ENCODE results near the gene CHMP2A. TPM values are rescaled to one million over a fixed set of nuclear protein-coding genes. Genes with fewer than 3 reads are reported as not detected.

CHMP2A gene
- total RNA-seq, 8 experiments from 2014 or later = 106 to 165 (median 138) TPM

- in situ Hi-C loops (cut with MboI; ENCODE audit: low pct_unique_long_range_greater_than_20kb in 2 of 9, low sequenced_read_pairs in 9 of 9, unreplicated experiment in 9 of 9) = no loop called here
- peak; percentile 47 to 68 (median 66) for ATAC-seq (replicated peaks in 6 of 8)
- Histone ChIP-seq H3K4me3 (peak overlapping the region; percentile 65 to 87 (median 83)), H3K4me1 (replicated peaks in 1 of 2) (peaks cover 12 to 14% of the 10 kb centered on the region in 2 donors), H3K27ac (peak overlapping the region; percentile 98 to 99)
- WGBS, 10 experiments = 0 to 3% (median 1%) methylated on average over 1 to 20 of the region's 66 CpGs; no CpG with 5 or more reads in 2 of the 10 experiments
Observed at GRCh38 chr19:58575183-58576041, 20.5 kb upstream of the CHMP2A start.

- H3K4me3 ChIP-seq = peak overlapping the region; percentile 32 to 86 (median 71)
- in situ Hi-C loops (cut with MboI; ENCODE audit: low pct_unique_long_range_greater_than_20kb in 2 of 9, low sequenced_read_pairs in 9 of 9, unreplicated experiment in 9 of 9) = no loop called here
- ATAC-seq (replicated peaks in 6 of 8) = no peak
- 0 to 33% (median 2%) methylated on average over 1 to 15 of the region's 20 CpGs for WGBS, 10 experiments
- peak overlapping the region; percentile 98 to 99 for H3K27ac ChIP-seq
- H3K4me1 ChIP-seq (replicated peaks in 1 of 2) = peaks cover 12 to 14% of the 10 kb centered on the region in 2 donors
Observed at GRCh38 chr19:58573658-58574164, 18.8 kb upstream of the CHMP2A start.

- peak within 1 kb of the TSS; percentile 98 to 99 for H3K27ac ChIP-seq
- in situ Hi-C loops (cut with MboI; ENCODE audit: low pct_unique_long_range_greater_than_20kb in 2 of 9, low sequenced_read_pairs in 9 of 9, unreplicated experiment in 9 of 9) = no loop called here
- 0 to 4% (median 0%) methylated on average over 2 to 8 of the region's 75 CpGs; no CpG with 5 or more reads in 6 of the 10 experiments for WGBS, 10 experiments
- peak within 1 kb of the TSS; percentile 49 to 86 (median 71) for H3K4me3 ChIP-seq
- H3K4me1 ChIP-seq (replicated peaks in 1 of 2) = peaks cover 12 to 14% of the 10 kb centered on the region in 2 donors
- ATAC-seq (replicated peaks in 6 of 8) = peak; percentile 52 to 76 (median 70)
Observed at GRCh38 chr19:58572818-58573657, 18.1 kb upstream of the CHMP2A start, which contains the start of gene MZF1. MZF1 (minus strand) TSS chr19:58573335; CDS start chr19:58571389, 1,946 bp downstream.

GRCh38 chr19:58572026-58572817 is 17.3 kb upstream of the CHMP2A start:
- ATAC-seq (replicated peaks in 6 of 8) = no peak
- in situ Hi-C loops (cut with MboI; ENCODE audit: low pct_unique_long_range_greater_than_20kb in 2 of 9, low sequenced_read_pairs in 9 of 9, unreplicated experiment in 9 of 9) = no loop called here
- H3K4me3 ChIP-seq = peak overlapping the region; percentile 49 to 86 (median 71)
- peaks cover 12 to 14% of the 10 kb centered on the region in 2 donors for H3K4me1 ChIP-seq (replicated peaks in 1 of 2)
- peak overlapping the region; percentile 98 for H3K27ac ChIP-seq
- WGBS, 10 experiments = 40 to 100% (median 76%) methylated on average over 1 to 11 of the region's 24 CpGs; no CpG with 5 or more reads in 2 of the 10 experiments

GRCh38 chr19:58571575-58571947 is 16.7 kb upstream of the CHMP2A start:
- in situ Hi-C loops (cut with MboI; ENCODE audit: low pct_unique_long_range_greater_than_20kb in 2 of 9, low sequenced_read_pairs in 9 of 9, unreplicated experiment in 9 of 9) = no loop called here
- H3K4me3 ChIP-seq = no peak overlapping the region
- H3K4me1 ChIP-seq (replicated peaks in 1 of 2) = peaks cover 12 to 14% of the 10 kb centered on the region in 2 donors
- 96 to 100% (median 98%) methylated on average over 2 to 7 of the region's 8 CpGs; no CpG with 5 or more reads in 7 of the 10 experiments for WGBS, 10 experiments
- no peak for ATAC-seq (replicated peaks in 6 of 8)
- H3K27ac ChIP-seq = no peak overlapping the region

- no peak for ATAC-seq (replicated peaks in 6 of 8)
- H3K27ac ChIP-seq = no peak overlapping the region
- in situ Hi-C loops (cut with MboI; ENCODE audit: low pct_unique_long_range_greater_than_20kb in 2 of 9, low sequenced_read_pairs in 9 of 9, unreplicated experiment in 9 of 9) = no loop called here
- no peak overlapping the region for H3K4me3 ChIP-seq
- H3K4me1 ChIP-seq (replicated peaks in 1 of 2) = peaks cover 12 to 14% of the 10 kb centered on the region in 2 donors
- 0 to 100% (median 91%) methylated on average over 1 to 11 of the region's 25 CpGs; no CpG with 5 or more reads in 2 of the 10 experiments for WGBS, 10 experiments
Observed at GRCh38 chr19:58570770-58571574, 16.1 kb upstream of the CHMP2A start.

- in situ Hi-C loops (cut with MboI; ENCODE audit: low pct_unique_long_range_greater_than_20kb in 2 of 9, low sequenced_read_pairs in 9 of 9, unreplicated experiment in 9 of 9) = no loop called here
- H3K4me3 ChIP-seq = no peak overlapping the region
- H3K27ac ChIP-seq = no peak overlapping the region
- ATAC-seq (replicated peaks in 6 of 8) = no peak
- 60 to 100% (median 82%) methylated on average over 1 to 6 of the region's 8 CpGs; no CpG with 5 or more reads in 6 of the 10 experiments for WGBS, 10 experiments
- H3K4me1 ChIP-seq (replicated peaks in 1 of 2) = peaks cover 12 to 14% of the 10 kb centered on the region in 2 donors
Observed at GRCh38 chr19:58569943-58570670, 15.2 kb upstream of the CHMP2A start.

GRCh38 chr19:58569191-58569942 is 14.5 kb upstream of the CHMP2A start:
- 83 to 100% (median 95%) methylated on average over 1 to 2 of the region's 6 CpGs; no CpG with 5 or more reads in 6 of the 10 experiments for WGBS, 10 experiments
- no peak overlapping the region for H3K4me3 ChIP-seq
- in situ Hi-C loops (cut with MboI; ENCODE audit: low pct_unique_long_range_greater_than_20kb in 2 of 9, low sequenced_read_pairs in 9 of 9, unreplicated experiment in 9 of 9) = no loop called here
- H3K27ac ChIP-seq = no peak overlapping the region
- ATAC-seq (replicated peaks in 6 of 8) = no peak
- peaks cover 8 to 13% of the 10 kb centered on the region in 2 donors for H3K4me1 ChIP-seq (replicated peaks in 1 of 2)

GRCh38 chr19:58568453-58569130 is 13.7 kb upstream of the CHMP2A start:
- Histone ChIP-seq H3K27ac (no peak overlapping the region), H3K4me1 (replicated peaks in 1 of 2) (peaks cover 7 to 17% of the 10 kb centered on the region in 2 donors), H3K4me3 (no peak overlapping the region)
- ATAC-seq (replicated peaks in 6 of 8) = no peak
- in situ Hi-C loops (cut with MboI; ENCODE audit: low pct_unique_long_range_greater_than_20kb in 2 of 9, low sequenced_read_pairs in 9 of 9, unreplicated experiment in 9 of 9) = no loop called here
- 69 to 82% (median 81%) methylated on average over 1 to 2 of the region's 4 CpGs; no CpG with 5 or more reads in 6 of the 10 experiments for WGBS, 10 experiments

GRCh38 chr19:58566989-58567388 is 12.1 kb upstream of the CHMP2A start:
- in situ Hi-C loops (cut with MboI; ENCODE audit: low pct_unique_long_range_greater_than_20kb in 2 of 9, low sequenced_read_pairs in 9 of 9, unreplicated experiment in 9 of 9) = no loop called here
- H3K4me1 ChIP-seq (replicated peaks in 1 of 2) = peaks cover 13 to 23% of the 10 kb centered on the region in 2 donors
- H3K27ac ChIP-seq = no peak overlapping the region
- 87 to 100% (median 95%) methylated on average over 1 to 5 of the region's 5 CpGs; no CpG with 5 or more reads in 2 of the 10 experiments for WGBS, 10 experiments
- no peak overlapping the region for H3K4me3 ChIP-seq
- no peak for ATAC-seq (replicated peaks in 6 of 8)

All from motor neuron (in vitro differentiated cells).